HG02938 (cell line): ENCODE data around the gene MACROD2.

Source experiments
- ATAC-seq: cut with Tn5 transposase; IDR thresholded peaks from one replicate; pipeline ENCODE4 v1.9.1; 2021; ENCODE audit warnings: mild to moderate bottlenecking, moderate library complexity; ENCODE audit not compliant: unreplicated experiment

MACROD2 gene

GRCh38 chr20:15842872-15843271 is 1847.6 kb downstream of the MACROD2 start:
- ATAC-seq: peak; percentile 67

GRCh38 chr20:15843777-15844176 is 1848.5 kb downstream of the MACROD2 start:
- no peak for ATAC-seq

- ATAC-seq: no peak
These were observed 1852.0 kb downstream of the MACROD2 start for GRCh38 chr20:15847196-15847784.

GRCh38 chr20:15848126-15848525 is 1852.8 kb downstream of the MACROD2 start:
- no peak for ATAC-seq

GRCh38 chr20:15848995-15849610 is 1853.8 kb downstream of the MACROD2 start:
- ATAC-seq: no peak

- ATAC-seq: no peak
These were observed 1856.4 kb downstream of the MACROD2 start for GRCh38 chr20:15851576-15852215.

- ATAC-seq: no peak
These were observed 1859.6 kb downstream of the MACROD2 start for GRCh38 chr20:15854911-15855310.

GRCh38 chr20:15857173-15857784 is 1862.0 kb downstream of the MACROD2 start:
- peak; percentile 78 for ATAC-seq

GRCh38 chr20:15859061-15859460 is 1863.7 kb downstream of the MACROD2 start:
- ATAC-seq: no peak

- ATAC-seq: no peak
These were observed 1865.5 kb downstream of the MACROD2 start for GRCh38 chr20:15860850-15861249.

- no peak for ATAC-seq
These were observed 1866.9 kb downstream of the MACROD2 start for GRCh38 chr20:15862178-15862577.

- no peak for ATAC-seq
These were observed 1868.4 kb downstream of the MACROD2 start for GRCh38 chr20:15863735-15864134.

- ATAC-seq: no peak
These were observed 1870.2 kb downstream of the MACROD2 start for GRCh38 chr20:15865553-15865952.

GRCh38 chr20:15866916-15867730 is 1871.8 kb downstream of the MACROD2 start:
- ATAC-seq: no peak

- no peak for ATAC-seq
These were observed 1872.6 kb downstream of the MACROD2 start for GRCh38 chr20:15867899-15868298.

- ATAC-seq: no peak
These were observed 1880.1 kb downstream of the MACROD2 start for GRCh38 chr20:15875446-15875845.

GRCh38 chr20:15882553-15882952 is 1887.2 kb downstream of the MACROD2 start:
- no peak for ATAC-seq

GRCh38 chr20:15886250-15886649 is 1890.9 kb downstream of the MACROD2 start:
- no peak for ATAC-seq

- ATAC-seq: no peak
These were observed 1892.1 kb downstream of the MACROD2 start for GRCh38 chr20:15887387-15887786.

- ATAC-seq: no peak
These were observed 1893.7 kb downstream of the MACROD2 start for GRCh38 chr20:15889061-15889460.
